ENCODE measurements around the gene IRAK3. TPM values are rescaled to one million over a fixed set of nuclear protein-coding genes. Genes with fewer than 3 reads are reported as not detected.

IRAK3 gene
- total RNA-seq, 1 donor from 2014 or later: 4.9 TPM

DNA sequence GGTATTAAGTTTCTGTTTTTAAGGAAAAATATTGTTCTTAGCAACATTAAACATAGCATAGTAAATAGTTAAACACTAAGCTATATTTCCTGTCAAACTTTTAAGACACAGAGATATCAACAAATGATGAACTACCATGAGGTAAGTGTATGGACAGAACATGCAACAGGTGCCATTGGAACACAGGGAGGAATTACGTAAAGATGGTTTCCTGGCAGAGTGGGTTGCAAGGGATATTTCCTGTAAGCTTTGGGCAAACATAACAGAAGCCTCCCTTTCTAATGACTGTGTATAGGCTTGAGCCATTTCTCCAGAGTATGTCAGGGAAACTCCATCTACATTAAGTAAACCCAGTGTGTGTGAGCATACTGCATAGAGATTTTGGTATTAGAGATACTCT is 81.6 kb downstream of the IRAK3 start:
- no peak overlapping the region for H3K4me3 Mint-ChIP-seq (ENCODE audit: unreplicated experiment)

DNA sequence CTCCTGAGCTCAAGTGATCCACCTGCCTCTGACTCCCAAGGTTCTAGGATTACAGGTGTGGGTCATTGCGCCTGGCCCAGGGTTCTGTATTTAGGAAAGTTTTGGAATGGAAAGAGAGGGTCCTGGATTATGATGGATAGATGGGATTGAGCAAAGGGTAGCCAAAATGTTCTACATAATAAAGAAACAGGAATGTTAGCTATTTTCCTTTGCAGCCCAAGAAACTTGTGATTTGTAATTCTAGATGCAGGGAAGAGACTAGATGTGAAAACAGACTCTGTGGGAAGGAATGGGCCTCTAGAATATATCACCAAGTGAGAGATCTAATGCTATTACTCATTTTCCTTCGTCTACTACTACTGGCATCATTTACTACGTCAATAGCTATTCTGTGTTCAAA is 83.6 kb downstream of the IRAK3 start:
- Mint-ChIP-seq H3K9me3 (ENCODE audit: unreplicated experiment) (no peaks in the 10 kb centered on the region), H3K36me3 (ENCODE audit: low read depth, unreplicated experiment) (no peaks in the 10 kb centered on the region), H3K4me1 (ENCODE audit: unreplicated experiment) (no peaks in the 10 kb centered on the region), H3K4me3 (ENCODE audit: unreplicated experiment) (no peak overlapping the region), H3K27ac (ENCODE audit: unreplicated experiment) (no peak overlapping the region), H3K27me3 (ENCODE audit: unreplicated experiment) (peaks cover 2% of the 10 kb centered on the region)
- no peak for DNase-seq (ENCODE audit: low spot score)
- TF ChIP-seq, protein P1, sequence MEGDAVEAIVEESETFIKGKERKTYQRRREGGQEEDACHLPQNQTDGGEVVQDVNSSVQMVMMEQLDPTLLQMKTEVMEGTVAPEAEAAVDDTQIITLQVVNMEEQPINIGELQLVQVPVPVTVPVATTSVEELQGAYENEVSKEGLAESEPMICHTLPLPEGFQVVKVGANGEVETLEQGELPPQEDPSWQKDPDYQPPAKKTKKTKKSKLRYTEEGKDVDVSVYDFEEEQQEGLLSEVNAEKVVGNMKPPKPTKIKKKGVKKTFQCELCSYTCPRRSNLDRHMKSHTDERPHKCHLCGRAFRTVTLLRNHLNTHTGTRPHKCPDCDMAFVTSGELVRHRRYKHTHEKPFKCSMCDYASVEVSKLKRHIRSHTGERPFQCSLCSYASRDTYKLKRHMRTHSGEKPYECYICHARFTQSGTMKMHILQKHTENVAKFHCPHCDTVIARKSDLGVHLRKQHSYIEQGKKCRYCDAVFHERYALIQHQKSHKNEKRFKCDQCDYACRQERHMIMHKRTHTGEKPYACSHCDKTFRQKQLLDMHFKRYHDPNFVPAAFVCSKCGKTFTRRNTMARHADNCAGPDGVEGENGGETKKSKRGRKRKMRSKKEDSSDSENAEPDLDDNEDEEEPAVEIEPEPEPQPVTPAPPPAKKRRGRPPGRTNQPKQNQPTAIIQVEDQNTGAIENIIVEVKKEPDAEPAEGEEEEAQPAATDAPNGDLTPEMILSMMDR (IDR thresholded peaks at IDR 0.05; ENCODE audit: unreplicated experiment): no peak

More for the DNA sequence above, 81.6 kb downstream of the IRAK3 start:
- H3K36me3 Mint-ChIP-seq (ENCODE audit: low read depth, unreplicated experiment): no peaks in the 10 kb centered on the region
- no peak for DNase-seq (ENCODE audit: low spot score)
- H3K4me1 Mint-ChIP-seq (ENCODE audit: unreplicated experiment): no peaks in the 10 kb centered on the region
- no peaks in the 10 kb centered on the region for H3K9me3 Mint-ChIP-seq (ENCODE audit: unreplicated experiment)
- H3K27me3 Mint-ChIP-seq (ENCODE audit: unreplicated experiment): peaks cover 2% of the 10 kb centered on the region
- no peak overlapping the region for H3K27ac Mint-ChIP-seq (ENCODE audit: unreplicated experiment)
- TF ChIP-seq, protein P1 (IDR thresholded peaks at IDR 0.05; ENCODE audit: unreplicated experiment): no peak

DNA sequence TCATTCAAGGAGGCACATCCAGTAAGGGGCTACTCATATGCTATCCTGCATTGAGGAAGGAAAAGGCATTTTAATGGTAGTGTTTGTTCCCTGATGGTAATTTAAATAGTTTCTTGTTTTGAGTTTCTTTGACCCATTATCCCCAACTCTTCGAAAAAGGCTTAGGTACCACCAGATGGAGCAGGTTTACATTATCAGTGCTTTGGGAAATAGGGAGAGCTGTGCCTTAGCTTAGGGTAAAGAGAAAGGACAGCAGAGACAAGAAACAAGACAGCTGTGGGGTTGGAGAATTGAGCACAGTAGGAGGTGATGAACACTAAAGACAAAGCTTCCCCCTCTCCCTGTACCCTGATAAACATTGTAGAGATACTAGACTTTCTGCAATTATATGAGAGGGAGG is 84.1 kb downstream of the IRAK3 start:
- Mint-ChIP-seq H3K27ac (ENCODE audit: unreplicated experiment) (no peak overlapping the region), H3K36me3 (ENCODE audit: low read depth, unreplicated experiment) (no peaks in the 10 kb centered on the region), H3K4me3 (ENCODE audit: unreplicated experiment) (no peak overlapping the region), H3K9me3 (ENCODE audit: unreplicated experiment) (no peaks in the 10 kb centered on the region), H3K4me1 (ENCODE audit: unreplicated experiment) (no peaks in the 10 kb centered on the region), H3K27me3 (ENCODE audit: unreplicated experiment) (peaks cover 4% of the 10 kb centered on the region)
- no peak for DNase-seq (ENCODE audit: low spot score)
- TF ChIP-seq, protein P1 (IDR thresholded peaks at IDR 0.05; ENCODE audit: unreplicated experiment): no peak

DNA sequence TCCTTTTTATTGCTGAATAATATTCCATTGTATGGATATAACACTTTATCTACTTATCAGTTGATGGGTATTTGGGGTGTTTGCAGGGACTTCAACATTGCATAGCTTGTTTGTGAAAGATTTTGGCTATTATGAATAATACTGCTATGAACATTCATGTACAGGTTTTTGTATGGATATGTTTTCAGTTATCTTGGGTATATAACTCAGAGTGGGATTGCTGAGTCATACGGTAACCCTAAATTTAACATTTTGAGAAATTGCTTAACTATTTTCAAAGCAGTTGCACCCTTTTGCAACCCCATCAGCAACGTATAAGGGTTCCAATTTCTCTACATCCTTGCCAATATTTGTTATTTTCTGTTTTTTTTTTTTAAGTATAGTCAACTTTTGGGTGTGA is 86.0 kb downstream of the IRAK3 start:
- Mint-ChIP-seq H3K27ac (ENCODE audit: unreplicated experiment) (no peak overlapping the region), H3K9me3 (ENCODE audit: unreplicated experiment) (no peaks in the 10 kb centered on the region), H3K4me1 (ENCODE audit: unreplicated experiment) (peaks cover 4% of the 10 kb centered on the region), H3K36me3 (ENCODE audit: low read depth, unreplicated experiment) (no peaks in the 10 kb centered on the region), H3K27me3 (ENCODE audit: unreplicated experiment) (peaks cover 4% of the 10 kb centered on the region), H3K4me3 (ENCODE audit: unreplicated experiment) (no peak overlapping the region)
- TF ChIP-seq, protein P1 (IDR thresholded peaks at IDR 0.05; ENCODE audit: unreplicated experiment): no peak
- no peak for DNase-seq (ENCODE audit: low spot score)

DNA sequence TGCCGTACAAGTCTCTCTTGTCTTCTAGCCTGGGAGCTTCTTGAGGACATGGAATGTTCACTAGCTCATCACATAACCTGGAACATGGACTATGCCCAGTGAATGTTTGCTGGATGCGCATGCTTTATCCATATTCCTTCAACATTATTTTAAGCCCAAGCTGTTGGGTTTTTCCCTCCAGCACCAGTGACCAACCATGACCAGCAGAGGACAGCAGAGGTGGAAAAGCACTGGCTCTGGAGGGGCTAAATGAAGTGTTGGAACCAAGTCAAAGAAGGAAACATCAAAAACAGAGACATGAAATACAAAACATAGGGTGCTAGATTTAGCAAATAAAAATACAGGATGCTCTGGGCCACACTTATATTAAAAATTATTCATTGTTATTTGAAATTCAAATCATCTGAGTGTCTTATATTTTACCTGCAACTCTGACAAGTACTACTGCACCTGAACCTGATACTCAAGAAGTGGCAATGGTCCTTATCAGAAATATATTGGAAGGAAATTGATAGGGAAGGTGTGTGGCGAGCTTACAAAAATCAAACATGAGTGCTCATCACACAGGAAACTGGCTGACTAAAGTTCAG is 90.2 kb downstream of the IRAK3 start:
- Mint-ChIP-seq H3K27ac (ENCODE audit: unreplicated experiment) (no peak overlapping the region), H3K9me3 (ENCODE audit: unreplicated experiment) (no peaks in the 10 kb centered on the region), H3K27me3 (ENCODE audit: unreplicated experiment) (peaks cover 2% of the 10 kb centered on the region), H3K36me3 (ENCODE audit: low read depth, unreplicated experiment) (no peaks in the 10 kb centered on the region), H3K4me3 (ENCODE audit: unreplicated experiment) (no peak overlapping the region), H3K4me1 (ENCODE audit: unreplicated experiment) (peaks cover 4% of the 10 kb centered on the region)
- DNase-seq (ENCODE audit: low spot score): peak; percentile 40
- TF ChIP-seq, protein P1 (IDR thresholded peaks at IDR 0.05; ENCODE audit: unreplicated experiment): peak; percentile 58
